Rectal smooth muscle tissue (tissue), 1 donor: Measurements from ENCODE around the gene OST4.
A peak's percentile ranks its signal among the peaks of the same experiment; 100 is the strongest.
"Not testable (repeated sequence)": the region's sequence is repeated elsewhere in the genome, so short reads cannot be mapped to it uniquely, and the experiment has no call there.

Experiments
- H3K27ac ChIP-seq: one replicate; pipeline ENCODE4 v1.7.0; 2013; ENCODE audit warnings: low read depth, low read length, inconsistent platforms
- H3K27me3 ChIP-seq: one replicate; pipeline ENCODE4 v1.7.0; 2013; ENCODE audit warnings: low read length; ENCODE audit not compliant: control insufficient read depth, insufficient read depth
- H3K36me3 ChIP-seq: one replicate; pipeline ENCODE4 v1.7.0; 2013; ENCODE audit warnings: low read length; ENCODE audit not compliant: control insufficient read depth, insufficient read depth
- H3K4me1 ChIP-seq: one replicate; pipeline ENCODE4 v1.7.0; 2013; ENCODE audit warnings: low read length; ENCODE audit not compliant: control insufficient read depth, insufficient read depth
- H3K4me3 ChIP-seq: one replicate; pipeline ENCODE4 v1.7.0; 2013; ENCODE audit warnings: low read length
- H3K9ac ChIP-seq: one replicate; pipeline ENCODE4 v1.7.0; 2013; ENCODE audit warnings: low read length

Gene OST4

GRCh38 chr2:27071277-27071989 is at the start of gene OST4:
Gene OST4 (minus strand): TSS chr2:27071654.
- Histone ChIP-seq H3K36me3 (peaks cover 15% of the 10 kb centered on the region), H3K4me1 (peaks cover 51% of the 10 kb centered on the region), H3K27ac (peak within 1 kb of the TSS; percentile 99)

GRCh38 chr2:27119330-27119670 is 47.8 kb upstream of the OST4 start:
- H3K27ac ChIP-seq, H3K9ac ChIP-seq: not testable (repeated sequence)

More at GRCh38 chr2:27071277-27071989, at the start of gene OST4:
- Histone ChIP-seq H3K9ac (peak within 1 kb of the TSS; percentile 91), H3K4me3 (peak within 1 kb of the TSS; percentile 89), H3K27me3 (no peaks in the 10 kb centered on the region)

GRCh38 chr2:27118525-27119329 is 47.3 kb upstream of the OST4 start, which contains the start of gene CGREF1:
Gene CGREF1 (minus strand): TSS chr2:27119128. CDS start chr2:27104366, 14,762 bp downstream.
- no peak within 1 kb of the TSS for H3K9ac ChIP-seq
- H3K4me3 ChIP-seq, result peak within 1 kb of the TSS; percentile 63

More at GRCh38 chr2:27119330-27119670, 47.8 kb upstream of the OST4 start:
- H3K4me1 ChIP-seq, H3K27me3 ChIP-seq, H3K36me3 ChIP-seq: not testable (repeated sequence)
- peak overlapping the region; percentile 63 for H3K4me3 ChIP-seq

GRCh38 chr2:27117995-27118524 is 46.6 kb upstream of the OST4 start:
- H3K4me1 ChIP-seq, result no peaks in the 10 kb centered on the region
- H3K27ac ChIP-seq, result no peak overlapping the region
- peak overlapping the region; percentile 63 for H3K4me3 ChIP-seq
- peaks cover 7% of the 10 kb centered on the region for H3K27me3 ChIP-seq
- H3K36me3 ChIP-seq, result no peaks in the 10 kb centered on the region
- no peak overlapping the region for H3K9ac ChIP-seq

More at GRCh38 chr2:27118525-27119329, 47.3 kb upstream of the OST4 start, which contains the start of gene CGREF1:
- Histone ChIP-seq H3K27me3 (peaks cover 7% of the 10 kb centered on the region), H3K27ac (no peak within 1 kb of the TSS), H3K4me1 (no peaks in the 10 kb centered on the region), H3K36me3 (no peaks in the 10 kb centered on the region)

- no peaks in the 10 kb centered on the region for H3K4me1 ChIP-seq
- H3K27me3 ChIP-seq, result peaks cover 7% of the 10 kb centered on the region
- H3K9ac ChIP-seq, result no peak overlapping the region
- no peaks in the 10 kb centered on the region for H3K36me3 ChIP-seq
- H3K27ac ChIP-seq, result no peak overlapping the region
- H3K4me3 ChIP-seq, result no peak overlapping the region
These were observed 44.1 kb upstream of the OST4 start for GRCh38 chr2:27115519-27115918.

GRCh38 chr2:27111392-27112078 is 40.1 kb upstream of the OST4 start:
- not testable (repeated sequence) for H3K36me3 ChIP-seq, H3K9ac ChIP-seq, H3K4me1 ChIP-seq, H3K27ac ChIP-seq, H3K4me3 ChIP-seq, H3K27me3 ChIP-seq

GRCh38 chr2:27110603-27111352 is 39.3 kb upstream of the OST4 start:
- not testable (repeated sequence) for H3K4me1 ChIP-seq, H3K27me3 ChIP-seq, H3K27ac ChIP-seq, H3K9ac ChIP-seq, H3K4me3 ChIP-seq, H3K36me3 ChIP-seq

GRCh38 chr2:27109083-27109482 is 37.6 kb upstream of the OST4 start:
- H3K4me3 ChIP-seq, result no peak overlapping the region
- no peak overlapping the region for H3K9ac ChIP-seq
- H3K27ac ChIP-seq, result no peak overlapping the region
- H3K27me3 ChIP-seq, result no peaks in the 10 kb centered on the region
- no peaks in the 10 kb centered on the region for H3K4me1 ChIP-seq
- no peaks in the 10 kb centered on the region for H3K36me3 ChIP-seq

- H3K4me3 ChIP-seq, result no peak overlapping the region
- no peaks in the 10 kb centered on the region for H3K27me3 ChIP-seq
- no peaks in the 10 kb centered on the region for H3K36me3 ChIP-seq
- no peak overlapping the region for H3K9ac ChIP-seq
- H3K4me1 ChIP-seq, result no peaks in the 10 kb centered on the region
- H3K27ac ChIP-seq, result no peak overlapping the region
These were observed 36.8 kb upstream of the OST4 start for GRCh38 chr2:27108221-27108620.

- Histone ChIP-seq H3K27ac (no peak overlapping the region), H3K4me1 (no peaks in the 10 kb centered on the region), H3K9ac (no peak overlapping the region), H3K36me3 (no peaks in the 10 kb centered on the region), H3K27me3 (no peaks in the 10 kb centered on the region), H3K4me3 (no peak overlapping the region)
These were observed 34.5 kb upstream of the OST4 start for GRCh38 chr2:27105981-27106380.

GRCh38 chr2:27102329-27102728 is 30.9 kb upstream of the OST4 start:
- H3K4me1 ChIP-seq, result no peaks in the 10 kb centered on the region
- H3K36me3 ChIP-seq, result no peaks in the 10 kb centered on the region
- no peak overlapping the region for H3K27ac ChIP-seq
- H3K9ac ChIP-seq, result no peak overlapping the region
- no peak overlapping the region for H3K4me3 ChIP-seq
- no peaks in the 10 kb centered on the region for H3K27me3 ChIP-seq

- Histone ChIP-seq H3K36me3 (no peaks in the 10 kb centered on the region), H3K4me1 (peaks cover 7% of the 10 kb centered on the region), H3K9ac (no peak overlapping the region), H3K27me3 (no peaks in the 10 kb centered on the region), H3K27ac (no peak overlapping the region), H3K4me3 (no peak overlapping the region)
These were observed 28.6 kb upstream of the OST4 start for GRCh38 chr2:27100036-27100435.
